Erythroblast (primary cell): Measurements from ENCODE around the gene COQ9.

Source experiments
- GATA1 ChIP-seq: IDR thresholded peaks from 2 replicates; pipeline ENCODE4 v1.6.1; 2011; ENCODE audit warnings: low read depth, mild to moderate bottlenecking, control low read depth, low read length, moderate library complexity
- POLR2A ChIP-seq: IDR thresholded peaks from 2 replicates; pipeline ENCODE4 v1.6.1; 2011; ENCODE audit warnings: mild to moderate bottlenecking, low read length

GRCh38 chr16:57469046-57469445, 21.8 kb downstream of the COQ9 start:
- TF ChIP-seq POLR2A (no peak), GATA1 (no peak)
